ENCODE measurements around the gene OTUB2.

GRCh38 chr14:94046696-94047250, 20.6 kb downstream of the OTUB2 start:
- TF ChIP-seq CTCF (IDR thresholded peaks at IDR 0.05) (no peak), EZH2 (IDR thresholded peaks at IDR 0.05) (no peak)
